Hematopoietic multipotent progenitor cell treated with erythropoietin and hydrocortisone succinate and interleukin-3 and kit ligand, for 6 days (in vitro differentiated cells): ENCODE measurements around the gene LIM2.

Experiments used
- DNase-seq: peaks from one replicate; pipeline ENCODE4 v3.0.0-alpha.2; 2015

Gene LIM2

DNA sequence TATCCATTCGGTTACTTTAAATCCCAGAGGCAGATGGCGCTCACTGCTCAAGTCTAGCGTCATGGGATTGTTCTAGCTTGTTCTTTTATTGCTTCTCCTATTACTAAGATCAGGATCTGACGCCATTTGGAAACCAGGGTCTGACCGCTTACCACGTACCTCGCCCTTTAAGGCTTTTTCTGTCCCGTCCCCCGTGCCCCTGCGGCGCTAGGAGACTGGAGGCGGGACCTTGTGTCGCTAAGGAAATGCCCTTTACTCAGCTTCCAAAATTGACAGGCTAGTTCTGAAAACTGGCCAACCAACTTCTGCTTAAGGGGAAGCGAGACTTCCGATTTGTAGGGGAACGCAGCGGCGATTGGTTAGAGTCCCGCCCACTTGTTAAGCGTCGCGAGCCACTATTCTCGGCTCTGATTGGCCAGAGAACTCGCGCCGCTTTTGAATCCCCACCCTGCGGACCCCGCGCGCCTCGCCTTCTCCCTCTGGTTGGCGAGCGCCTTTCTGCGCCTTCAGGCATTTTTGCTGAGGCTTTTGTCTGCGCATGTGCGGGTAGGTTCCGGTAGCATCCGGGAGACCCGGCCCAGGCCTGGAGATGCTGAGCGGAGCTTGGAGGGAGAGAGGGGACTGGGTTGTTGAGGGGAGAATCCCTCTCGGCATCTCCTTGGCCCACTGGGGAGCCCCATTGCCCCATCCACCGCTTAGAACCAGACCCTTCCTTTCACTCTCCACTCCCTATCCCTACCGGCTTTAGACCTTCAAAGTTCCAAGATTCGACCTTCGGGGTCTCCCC, 6.5 kb upstream of the LIM2 start:
- peak; percentile 100 for DNase-seq

DNA sequence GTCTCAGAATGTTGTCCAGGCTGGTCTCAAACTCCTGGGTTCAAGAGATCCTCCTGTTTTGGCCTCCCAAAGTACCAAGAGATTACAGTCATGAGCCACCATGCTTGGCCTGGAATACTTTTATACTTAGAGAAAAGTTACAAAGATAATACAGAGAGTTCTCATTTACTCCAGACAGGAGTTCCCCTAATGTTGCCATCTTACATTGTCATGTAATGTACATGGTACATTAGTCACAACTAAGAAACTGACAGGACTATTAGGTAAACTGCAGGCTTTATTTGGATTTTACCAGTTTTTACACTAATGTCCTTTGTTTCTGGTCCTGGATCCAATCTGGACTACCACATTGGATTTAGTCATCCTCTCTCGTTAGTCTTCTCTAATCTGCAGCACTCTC, 4.9 kb upstream of the LIM2 start:
- no peak for DNase-seq

DNA sequence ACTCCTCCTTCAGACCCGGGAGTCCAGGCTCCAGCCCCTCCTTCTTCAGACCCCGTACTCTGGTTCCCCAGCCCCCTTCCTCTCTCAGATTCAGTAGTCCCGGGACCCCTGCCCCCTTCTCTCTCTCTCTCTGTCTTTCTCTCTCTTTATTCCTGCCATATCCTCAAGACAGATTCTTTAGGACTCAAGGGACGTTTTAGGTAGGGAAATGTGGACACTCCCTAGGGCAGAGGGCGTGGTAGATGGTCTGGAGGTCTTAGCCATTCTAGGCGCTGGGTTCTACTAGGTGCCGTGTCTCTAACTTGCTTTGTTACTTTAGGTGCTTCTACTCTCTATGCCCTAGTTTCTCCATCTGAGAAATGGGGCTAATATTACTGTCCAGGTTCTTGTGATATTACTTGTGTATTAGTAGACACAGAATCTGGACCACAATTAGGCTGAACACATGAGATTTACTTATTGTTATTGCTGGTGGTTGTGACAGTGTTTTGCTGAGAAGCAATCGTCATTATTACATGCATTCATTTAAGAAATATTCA, 3.4 kb upstream of the LIM2 start:
- no peak for DNase-seq

DNA sequence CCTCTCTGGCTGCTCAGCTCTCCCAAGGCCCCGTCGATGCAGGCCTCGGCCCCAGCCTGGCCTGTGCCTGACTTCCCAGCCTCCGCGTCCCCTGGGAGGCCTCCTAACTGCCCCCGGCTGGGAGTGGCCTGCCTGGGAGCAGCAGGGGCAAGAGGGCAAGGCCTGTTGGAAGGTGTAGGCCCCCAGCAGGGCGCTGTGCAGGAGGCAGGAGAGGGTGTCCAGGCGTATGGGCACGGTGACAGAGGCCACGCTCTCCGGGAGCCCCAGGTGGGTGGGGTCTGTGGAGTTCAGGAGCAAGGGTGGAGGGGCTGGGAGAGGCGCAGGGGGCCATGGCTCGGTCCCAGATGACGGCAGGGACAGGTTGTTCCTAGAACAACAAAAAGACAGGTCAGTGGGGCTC, 1.4 kb upstream of the LIM2 start:
- no peak for DNase-seq

DNA sequence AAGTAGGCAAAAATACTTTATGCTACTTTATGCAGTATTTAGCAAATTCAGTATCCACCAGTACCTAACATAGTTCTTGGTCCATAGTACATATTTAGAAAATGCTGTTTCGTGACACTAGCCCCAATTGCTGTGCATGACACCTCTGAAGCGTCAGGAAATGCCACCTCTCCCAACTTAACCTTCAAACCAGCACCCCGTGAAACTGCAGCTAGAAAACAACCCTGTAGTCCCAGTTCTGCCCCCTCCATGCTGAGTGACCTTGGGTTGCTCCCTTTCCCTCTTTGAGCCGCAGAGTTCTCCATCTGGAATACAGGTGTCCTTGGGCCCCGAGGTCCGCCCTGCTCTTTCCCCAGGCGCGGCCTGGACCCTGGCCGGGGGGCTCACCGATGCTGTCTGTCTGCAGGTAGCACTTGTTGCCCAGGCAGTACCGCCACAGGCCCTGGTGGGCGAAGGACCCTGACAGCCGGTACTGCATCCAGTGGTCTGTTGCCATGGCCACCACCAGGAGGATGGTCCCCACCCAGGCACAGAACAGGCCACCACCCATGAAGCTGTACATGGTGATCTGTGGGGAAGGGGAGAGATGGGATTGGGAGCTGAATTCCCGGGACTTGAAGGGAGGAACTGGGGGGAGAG, 773 bp downstream of the LIM2 start:
- DNase-seq = no peak

DNA sequence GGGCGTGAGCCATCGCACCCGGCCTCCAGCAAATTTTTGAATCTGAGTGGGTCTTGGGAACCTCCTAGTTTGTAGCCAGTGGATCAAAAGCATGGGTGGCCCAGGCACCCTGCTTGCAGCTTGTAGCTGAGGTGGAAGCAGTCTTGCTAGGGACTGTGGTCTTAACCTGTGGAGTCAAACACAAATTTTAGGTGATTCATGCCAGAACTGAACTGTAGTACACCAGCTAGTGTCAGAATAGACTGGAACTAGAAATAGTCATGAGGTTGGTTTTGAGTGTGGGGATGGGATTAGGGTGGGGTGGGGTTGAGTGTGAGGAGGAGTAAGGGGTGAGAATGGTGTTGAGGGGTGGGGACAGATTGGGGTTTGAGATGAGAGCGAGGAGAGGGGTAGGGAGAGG, 5.8 kb downstream of the LIM2 start:
- DNase-seq = no peak

DNA sequence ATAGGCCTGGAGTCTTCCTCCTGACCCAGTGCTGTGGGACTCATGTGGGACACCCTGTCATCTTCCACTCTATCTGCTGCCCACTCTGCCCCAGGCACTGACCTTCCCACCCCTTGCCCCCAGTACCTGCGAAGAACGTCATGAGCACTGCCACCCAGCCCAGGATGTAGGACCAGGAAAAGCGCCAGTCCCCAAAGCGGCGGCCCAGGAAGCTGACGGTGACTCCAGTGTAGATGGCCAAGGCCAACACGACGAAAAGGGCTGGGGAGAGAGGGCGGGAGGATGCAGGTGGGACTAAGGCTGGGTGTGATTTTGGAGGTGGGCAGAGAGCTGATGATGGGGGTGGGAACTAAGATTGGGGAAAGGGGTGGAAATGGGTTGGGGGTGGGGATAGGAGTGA, 7.4 kb downstream of the LIM2 start:
- DNase-seq = no peak

DNA sequence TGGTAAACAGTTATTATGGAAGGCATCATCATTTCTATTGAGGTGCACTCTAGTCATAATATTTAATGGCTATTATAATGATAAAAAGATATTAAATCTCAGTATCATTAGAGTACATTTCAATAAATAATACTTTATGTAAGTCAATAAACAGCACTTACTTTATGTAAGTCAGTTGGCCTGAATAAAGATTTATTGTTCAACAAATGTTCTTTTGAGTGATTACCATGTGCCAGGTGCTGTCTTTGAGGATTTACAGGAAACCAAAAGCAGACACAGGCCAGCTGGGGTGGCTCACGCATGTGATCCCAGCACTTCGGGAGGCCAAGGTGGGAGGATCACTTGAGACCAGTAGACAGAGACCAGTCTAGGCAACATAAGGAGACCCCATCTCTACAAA, 10.4 kb downstream of the LIM2 start:
- no peak for DNase-seq

DNA sequence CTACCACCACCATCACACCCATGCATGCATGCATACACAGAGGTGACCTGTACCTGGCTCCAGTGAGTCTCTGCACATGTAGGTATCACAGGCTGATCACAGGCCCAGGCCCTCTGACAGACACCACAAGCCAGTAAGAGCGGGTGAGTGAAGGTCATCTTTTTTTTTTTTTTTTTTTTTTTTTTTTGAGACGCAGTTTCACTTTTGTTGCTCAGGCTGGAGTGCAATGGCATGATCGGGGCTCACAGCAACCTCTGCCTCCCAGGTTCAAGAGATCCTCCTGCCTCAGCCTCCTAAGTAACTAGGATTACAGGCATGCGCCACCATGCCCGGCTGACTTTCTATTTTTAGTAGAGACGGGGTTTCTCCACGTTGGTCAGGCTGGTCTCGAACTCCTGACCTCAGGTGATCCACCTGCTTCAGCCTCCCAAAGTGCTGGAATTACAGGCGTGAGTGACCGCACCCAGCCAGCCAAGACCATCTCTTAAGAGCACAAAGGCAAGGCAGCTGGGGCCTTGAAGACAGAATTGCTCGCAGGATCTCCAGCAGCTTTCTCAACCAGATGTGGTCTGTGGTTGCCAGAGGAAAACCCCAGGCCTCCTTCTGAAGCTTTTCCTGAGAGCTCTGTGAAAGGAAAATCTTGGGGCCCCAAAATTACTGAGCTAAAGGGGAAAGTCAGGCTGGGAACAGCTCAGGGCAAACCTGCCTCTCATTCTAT, 12.1 kb downstream of the LIM2 start:
- peak; percentile 34 for DNase-seq

DNA sequence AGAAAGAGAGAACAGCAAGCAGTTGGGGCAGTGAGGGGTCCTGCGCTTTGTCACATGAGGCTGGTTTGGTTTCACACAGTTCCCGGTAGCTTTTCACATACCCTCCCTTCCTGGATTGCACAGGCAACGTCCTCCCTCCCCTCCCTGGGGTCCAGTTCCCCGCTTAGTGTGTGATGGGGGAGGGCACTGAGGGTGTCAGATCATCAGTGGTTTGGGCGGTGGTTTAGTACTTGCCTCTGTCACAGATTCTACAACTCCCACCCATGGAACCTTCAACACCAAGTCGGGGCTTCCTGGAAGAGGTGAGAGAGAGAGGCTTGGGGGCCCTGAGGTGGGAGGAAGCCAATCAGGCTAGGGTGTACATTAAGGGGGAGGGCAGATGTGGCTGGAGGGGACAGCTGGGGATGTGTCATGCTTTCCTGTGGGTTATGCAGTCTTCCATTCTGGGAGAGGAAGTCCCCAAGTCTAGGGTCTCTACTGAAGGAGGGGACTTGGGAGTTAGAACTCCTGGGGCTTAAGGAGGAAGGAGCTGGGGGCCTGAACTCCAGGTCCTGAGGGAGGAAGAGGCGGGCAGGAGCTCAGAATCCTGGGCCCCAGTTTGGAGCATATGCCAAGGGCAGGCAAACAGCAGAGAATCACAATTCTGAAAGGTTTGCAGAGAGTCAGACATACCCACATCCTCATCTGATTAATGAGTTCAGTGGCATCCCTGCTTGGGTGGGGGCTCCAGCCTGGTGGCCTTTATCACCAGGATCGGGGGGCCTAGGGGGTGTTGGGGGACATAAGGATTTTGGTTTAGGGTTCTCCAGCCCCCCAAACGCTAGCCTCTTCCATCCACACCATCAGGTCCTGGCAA, 14.9 kb downstream of the LIM2 start, which contains the start of gene NKG7:
TSS of gene NKG7 (minus strand) at position 6 of the 856 bp plus-strand sequence. CDS start 119 bp downstream, outside the sequence.
- DNase-seq = peak; percentile 79

DNA sequence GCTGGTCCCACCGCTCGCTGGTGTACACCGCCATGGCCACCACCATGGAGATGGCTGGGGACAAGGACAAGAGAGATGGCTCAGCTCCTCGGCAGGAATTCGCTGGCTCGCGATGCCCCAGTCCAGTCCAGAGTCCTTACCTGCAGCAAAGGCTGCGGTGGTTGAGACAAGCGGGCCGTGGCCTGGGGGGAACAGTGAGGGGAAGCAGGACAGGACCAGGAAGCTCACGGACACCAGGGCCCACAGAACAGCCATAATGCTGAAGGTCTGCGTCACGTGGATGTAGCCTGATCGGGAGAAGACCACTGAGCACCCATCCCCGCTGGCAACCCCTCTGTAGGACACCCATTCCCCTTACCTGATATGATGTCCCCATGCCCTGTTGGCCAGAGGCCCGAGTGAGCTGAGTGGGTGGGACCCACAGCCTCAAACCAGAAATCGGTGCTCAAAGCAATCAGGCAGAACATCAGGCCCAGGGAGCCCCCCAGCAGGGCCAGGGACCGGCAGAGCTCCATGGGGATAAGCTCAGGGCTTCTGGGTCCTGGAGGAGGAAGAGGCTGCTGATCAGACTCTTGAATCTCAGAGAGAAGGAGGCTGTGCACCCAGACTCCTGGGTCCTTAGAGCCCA, 15.6 kb downstream of the LIM2 start:
- DNase-seq = no peak

DNA sequence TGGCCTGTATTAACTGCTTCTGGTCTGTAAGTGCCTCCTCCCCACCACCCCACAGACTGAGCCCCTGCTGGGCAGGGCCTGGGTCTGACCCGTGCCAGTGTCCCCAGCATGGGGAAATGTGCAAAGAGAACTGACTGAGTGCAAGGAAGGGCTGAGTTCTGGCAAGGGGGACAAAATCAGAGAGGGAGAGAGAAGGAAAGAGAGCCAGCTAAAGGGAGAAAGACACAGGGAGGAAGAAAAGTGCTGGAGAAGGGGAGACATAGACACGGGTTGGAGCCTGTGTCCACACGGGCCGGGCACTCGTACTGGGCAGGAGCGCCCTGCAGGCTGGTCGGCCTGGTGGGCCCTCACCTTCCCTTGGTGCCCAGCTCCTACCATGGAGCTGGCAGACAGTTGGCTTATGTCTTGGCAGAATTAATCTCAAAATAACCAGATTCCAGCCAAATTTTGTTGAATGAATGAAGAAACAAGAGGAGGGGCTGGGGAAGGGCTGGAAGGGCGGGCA, 16.5 kb downstream of the LIM2 start:
- DNase-seq = no peak

DNA sequence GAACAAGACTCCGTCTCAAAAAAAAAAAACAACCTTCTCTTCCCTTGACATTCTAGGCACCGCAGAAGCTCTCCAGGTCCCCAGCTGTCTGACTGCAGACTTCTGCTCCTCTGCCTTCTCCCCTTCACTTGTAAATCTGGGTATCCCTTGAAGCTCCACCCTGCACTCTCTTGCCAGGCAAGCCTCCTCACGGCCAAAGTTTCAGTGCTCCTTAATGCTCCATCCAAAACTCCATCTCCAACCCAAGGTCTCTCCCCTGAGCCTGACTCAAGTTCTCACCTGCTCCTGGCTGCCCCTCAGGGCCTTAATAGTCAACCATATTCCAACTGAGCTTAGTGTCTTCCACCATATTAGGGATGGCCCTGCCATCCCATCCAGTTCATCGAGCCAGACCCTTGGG, 17.5 kb downstream of the LIM2 start:
- DNase-seq = no peak

DNA sequence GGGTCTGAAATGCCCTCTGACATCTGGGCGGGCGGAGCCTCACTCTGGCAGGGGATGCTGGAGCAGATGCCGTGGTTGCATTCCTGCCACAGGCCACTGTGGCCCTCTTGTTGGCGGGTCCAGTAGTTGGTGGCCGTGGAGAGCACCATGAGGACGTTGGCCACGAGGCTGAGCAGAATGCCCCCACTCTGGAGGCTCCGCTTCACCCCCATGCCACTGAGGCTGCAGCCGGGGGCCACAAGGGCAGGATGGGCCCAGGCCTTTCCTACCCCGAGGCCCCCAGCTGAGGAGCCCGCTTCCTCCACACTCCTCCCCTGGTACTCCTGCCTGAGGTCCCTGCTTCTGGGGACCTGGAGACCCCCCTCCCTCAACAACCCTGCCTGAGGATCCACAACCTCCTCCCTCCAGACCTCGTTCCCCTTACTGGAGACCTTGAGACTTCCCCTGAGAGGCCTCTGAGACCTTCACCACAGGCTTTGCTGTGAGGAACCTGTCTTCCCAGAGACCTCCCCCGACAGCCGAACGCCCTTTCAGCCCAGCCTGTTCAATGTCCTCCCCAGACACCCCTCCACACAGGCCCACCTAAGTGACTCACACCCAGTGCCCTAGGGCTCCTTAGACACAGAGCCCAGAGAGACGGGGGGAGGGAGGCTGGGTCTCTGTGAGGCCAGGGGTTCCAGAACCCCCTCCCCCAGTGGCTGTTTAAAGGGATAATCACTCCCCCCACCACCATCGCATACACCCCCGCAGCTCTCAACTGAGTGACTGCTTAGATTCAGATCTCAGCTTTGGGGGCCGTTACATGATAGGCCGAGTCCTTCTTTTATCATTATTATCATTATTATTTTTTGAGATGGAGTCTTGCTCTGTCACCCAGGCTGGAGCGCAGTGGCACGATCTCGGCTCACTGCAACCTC, 19.1 kb downstream of the LIM2 start, which contains the start of gene CLDND2:
TSS of gene CLDND2 (minus strand) at position 638 of the 917 bp plus-strand sequence. CDS start at position 212, 426 bp downstream.
- DNase-seq = peak; percentile 38

DNA sequence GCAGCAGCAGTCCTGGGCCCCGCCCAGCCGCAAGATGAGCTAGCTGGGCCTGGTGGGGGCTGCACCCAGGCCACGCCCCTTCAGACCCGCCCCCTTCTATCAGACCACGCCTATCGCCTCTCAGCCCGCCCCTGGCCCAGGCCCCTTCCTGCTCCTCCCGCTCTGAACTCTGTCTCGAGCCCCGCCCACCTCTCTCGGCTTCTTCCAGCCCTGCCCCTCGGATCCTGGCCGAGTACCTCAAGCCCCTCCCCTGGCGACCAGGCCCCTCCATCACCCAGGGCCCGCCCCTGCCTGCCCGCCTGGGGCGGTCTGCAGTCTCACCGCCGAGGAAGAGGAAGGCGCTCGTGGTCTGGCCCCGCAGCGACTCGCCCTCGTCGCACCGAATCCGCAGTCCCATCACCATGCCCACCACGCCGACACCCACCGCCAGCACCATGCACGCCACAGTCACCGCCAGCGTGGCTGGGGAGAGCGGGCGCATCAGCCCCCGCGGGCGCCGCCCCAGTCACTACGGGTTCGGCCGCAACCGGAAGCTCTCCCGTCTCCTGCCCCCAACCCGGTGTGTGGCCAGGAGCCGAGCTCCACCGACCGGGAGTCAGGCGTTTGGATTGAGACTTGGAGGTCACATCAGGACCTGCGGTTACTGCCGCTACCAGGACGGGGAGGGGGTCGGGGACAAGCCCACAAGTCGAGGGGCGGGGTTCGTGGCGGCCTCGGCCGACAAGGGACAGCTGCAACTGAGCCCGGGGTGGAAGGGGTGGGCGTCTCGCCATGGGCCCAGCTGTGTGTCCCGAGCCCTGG, 20.0 kb downstream of the LIM2 start:
- DNase-seq = peak; percentile 99

DNA sequence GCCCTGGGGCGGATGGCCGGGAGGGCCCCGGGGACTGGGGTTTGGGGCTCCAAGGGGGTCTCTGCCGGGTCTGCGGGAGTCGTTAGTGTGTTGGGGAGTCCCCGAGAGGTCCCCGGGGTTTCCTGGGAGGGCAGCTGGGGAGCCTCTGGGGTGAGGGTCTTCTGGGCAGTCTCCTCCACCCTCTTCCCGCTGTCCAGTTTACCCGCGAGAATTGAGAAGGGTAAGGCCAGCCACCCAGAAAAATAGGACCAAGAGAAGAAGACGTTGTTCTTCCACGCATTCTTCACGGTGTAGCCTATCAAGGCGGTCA, 20.6 kb downstream of the LIM2 start:
- no peak for DNase-seq

DNA sequence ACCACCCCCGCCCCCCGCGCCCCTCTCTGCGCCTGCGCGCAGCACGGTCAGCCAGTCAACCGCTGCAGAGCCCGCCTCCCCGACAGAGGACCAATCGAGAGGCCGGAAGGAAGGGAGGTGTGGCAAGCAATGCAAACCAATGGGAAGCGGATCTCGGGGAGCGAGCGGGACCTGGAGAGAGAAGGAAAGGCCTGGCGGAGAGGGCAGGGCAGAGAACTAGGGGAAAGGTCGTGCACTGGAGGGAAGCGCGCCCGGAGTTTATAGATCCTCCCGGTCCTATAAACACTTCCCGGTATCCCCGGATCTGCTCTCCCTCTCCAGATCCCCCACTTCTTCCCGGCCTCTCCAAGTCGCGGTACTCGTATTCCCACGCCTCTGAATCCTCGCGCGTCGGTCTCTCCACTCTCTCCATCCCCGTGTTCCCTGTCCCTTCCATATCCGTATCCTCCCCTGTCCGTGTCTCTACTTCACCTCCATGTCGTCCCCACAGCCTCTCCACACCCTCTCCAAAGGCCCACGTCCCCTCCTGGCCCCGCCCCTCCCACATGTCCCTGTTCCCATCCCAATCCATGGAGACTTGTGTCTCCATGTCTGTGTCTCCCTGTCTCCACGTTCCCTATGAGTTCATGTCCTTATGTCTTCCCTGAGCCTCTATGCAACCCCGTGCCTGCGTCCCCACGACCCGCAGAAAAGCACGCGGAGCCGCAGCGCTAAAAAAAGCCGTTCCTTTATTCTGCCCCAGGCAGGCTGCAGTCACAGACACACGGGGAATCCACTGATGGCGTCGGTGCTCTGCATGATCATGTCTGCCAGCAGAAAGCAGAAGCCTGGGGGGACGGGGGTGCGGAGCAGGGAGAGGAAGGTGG, 21.2 kb downstream of the LIM2 start:
- peak; percentile 99 for DNase-seq

DNA sequence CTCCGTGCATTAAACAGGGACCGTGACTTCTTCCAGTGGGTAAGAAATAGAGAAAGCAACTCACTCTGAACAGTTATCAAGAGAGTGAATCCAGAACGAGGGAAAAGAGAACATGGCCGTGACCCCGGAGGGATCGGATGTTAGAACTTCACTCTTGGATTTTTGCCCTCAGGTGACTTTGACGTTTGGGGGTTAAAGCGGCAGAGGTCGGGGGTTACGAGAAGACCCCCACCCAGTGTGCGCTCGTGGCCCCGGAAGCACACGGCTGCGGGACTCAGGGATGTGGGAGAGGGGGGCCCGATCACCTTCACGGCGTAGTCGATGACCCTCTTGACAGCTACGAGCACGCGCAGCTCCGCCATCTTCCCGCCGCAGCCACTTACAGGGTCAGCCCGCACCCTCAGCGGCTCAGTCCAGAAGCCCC, 21.8 kb downstream of the LIM2 start, which contains the start of gene ETFB:
TSS of gene ETFB (minus strand) at position 424 of the 424 bp plus-strand sequence. CDS start at position 362, 62 bp downstream.
- peak; percentile 51 for DNase-seq
